HS-5 (cell line): ENCODE results near the gene FCRLA.
"Not testable (repeated sequence)": the region's sequence is repeated elsewhere in the genome, so short reads cannot be mapped to it uniquely, and the experiment has no call there.

Experiments
- DNase-seq: peaks from one replicate; pipeline ENCODE4 v3.0.0-alpha.2; 2012; ENCODE audit warnings: low read depth

Gene FCRLA

GRCh38 chr1:161706482-161707347 lies at the start of gene FCRLA:
TSS of gene FCRLA (plus strand) at chr1:161707229. CDS start at chr1:161707265, 36 bp downstream.
- peak; percentile 93 for DNase-seq

DNA sequence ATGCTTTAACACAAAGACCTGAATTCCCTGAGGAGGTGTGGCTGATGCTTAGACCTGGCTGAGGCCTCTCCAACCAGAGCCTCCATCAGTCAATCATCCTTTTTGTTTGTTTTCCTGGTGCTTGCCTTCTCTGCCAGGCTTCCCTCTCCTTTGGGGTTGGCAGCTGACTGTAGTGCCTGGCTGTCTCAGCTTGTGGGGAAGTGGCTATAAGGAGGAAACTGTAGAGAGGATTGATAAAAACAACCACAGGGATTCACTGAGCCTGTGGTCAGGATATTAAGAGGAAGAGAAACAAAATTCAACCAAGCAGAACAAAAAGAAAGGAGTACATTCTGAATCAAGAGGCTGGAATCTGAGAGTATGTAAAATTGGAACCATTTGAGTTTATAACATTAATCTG lies 48.5 kb upstream of the FCRLA start:
- not testable (repeated sequence) for DNase-seq

- not testable (repeated sequence) for DNase-seq
Observed at GRCh38 chr1:161661660-161662311, 45.2 kb upstream of the FCRLA start.

GRCh38 chr1:161662684-161663339 lies 44.2 kb upstream of the FCRLA start, which contains the start of gene FCGR2B:
TSS of gene FCGR2B (plus strand) at chr1:161663143. CDS start at chr1:161663242, 99 bp downstream.
- not testable (repeated sequence) for DNase-seq

DNA sequence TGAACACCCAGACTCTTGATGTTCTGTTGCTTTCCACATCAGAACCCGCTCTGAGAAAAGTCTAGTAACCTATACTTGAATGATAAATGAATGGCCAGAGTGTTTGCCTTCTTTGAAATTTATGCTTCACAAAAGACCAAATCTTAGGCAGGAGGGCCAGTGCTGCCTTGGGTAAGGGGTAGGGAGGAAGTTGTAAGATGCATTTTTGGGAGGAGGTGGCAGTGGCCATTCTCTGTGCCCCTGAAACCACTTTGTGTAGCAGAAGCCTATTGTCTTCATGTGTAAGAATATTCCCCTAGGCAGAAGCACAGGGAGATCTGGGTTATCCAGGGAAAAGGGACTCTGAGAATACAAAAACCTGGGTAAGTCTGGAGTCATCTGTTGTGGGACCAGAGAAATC lies 43.5 kb upstream of the FCRLA start:
- not testable (repeated sequence) for DNase-seq

DNA sequence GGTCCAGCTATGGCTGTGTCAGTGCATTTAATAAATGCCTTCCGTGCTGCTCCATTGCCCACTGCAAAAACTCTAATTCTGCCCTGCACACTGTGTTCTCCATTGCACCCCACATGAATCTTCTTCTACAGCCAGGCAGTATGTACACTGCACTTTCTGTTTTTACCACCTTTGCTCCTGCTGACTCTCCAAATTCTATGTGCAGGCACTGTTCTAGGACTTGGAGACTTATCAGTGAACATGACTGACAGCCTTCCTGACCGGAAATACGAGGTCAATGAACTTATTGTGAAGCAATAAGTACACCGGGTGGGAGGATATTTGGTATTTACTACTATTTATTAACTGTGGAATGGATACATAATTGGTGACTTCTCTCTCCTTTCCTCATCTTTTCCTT lies 42.3 kb upstream of the FCRLA start:
- not testable (repeated sequence) for DNase-seq

GRCh38 chr1:161671045-161672020 lies 35.7 kb upstream of the FCRLA start:
- DNase-seq, result not testable (repeated sequence)

DNA sequence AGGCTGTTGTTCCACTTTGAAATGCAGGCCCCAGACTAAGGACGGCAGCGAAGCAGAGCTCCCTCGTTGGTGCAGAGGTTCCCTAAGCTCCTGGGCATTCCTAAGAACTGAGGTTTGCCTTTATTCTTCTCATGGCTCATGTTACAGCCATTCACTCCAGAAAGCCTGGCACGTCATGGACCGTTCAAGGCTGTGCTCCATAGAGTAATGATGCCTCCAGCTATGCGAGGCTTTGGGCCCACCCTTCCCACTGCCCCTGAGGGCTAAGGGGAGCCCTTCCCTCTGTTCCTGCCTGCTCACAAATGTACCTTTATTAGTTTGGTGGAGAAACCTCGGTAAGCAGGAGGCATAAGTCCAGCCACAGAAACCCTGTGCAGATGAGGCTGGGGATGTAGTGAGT lies 33.6 kb upstream of the FCRLA start:
- not testable (repeated sequence) for DNase-seq

DNA sequence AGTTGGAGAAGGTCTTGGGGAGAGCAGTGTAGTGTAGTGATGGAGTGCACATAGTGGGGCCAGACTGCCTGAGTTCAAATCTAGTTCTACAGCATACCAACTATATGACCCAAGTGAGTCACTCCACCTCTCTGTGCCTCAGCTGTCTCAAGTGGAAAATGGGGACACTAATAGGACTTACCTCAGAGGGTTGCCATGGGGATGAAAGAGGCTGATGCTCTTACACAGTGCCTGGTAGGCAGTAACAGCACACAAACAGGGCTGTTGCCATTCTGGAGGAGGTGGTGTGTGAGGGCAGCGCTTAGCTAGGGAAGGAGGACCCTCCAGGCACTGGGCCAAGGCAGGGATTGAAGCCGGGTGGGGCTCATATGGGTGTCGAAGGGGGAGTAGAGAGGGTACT lies 32.6 kb upstream of the FCRLA start:
- not testable (repeated sequence) for DNase-seq

DNA sequence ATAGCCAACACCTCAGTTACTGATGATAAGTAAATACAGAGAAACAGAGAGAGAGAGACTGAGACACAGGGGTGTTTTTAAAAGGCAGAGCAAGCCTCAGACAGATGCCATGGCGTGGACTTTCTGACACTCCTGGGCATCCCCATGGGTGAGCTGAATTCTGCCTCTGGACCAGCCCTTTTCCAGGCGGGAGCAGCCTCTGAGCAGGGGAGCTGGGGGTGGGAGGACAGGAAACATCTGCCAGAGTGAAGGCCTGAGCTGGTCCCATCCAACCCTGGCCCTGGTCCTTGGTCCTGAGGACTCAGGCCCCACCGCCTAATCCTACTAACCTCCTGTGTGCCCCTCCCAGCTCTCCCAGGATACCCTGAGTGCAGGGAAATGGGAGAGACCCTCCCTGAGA lies 32.1 kb upstream of the FCRLA start:
- not testable (repeated sequence) for DNase-seq

- DNase-seq, result no peak
Observed at GRCh38 chr1:161676441-161676840, 30.6 kb upstream of the FCRLA start.

- no peak for DNase-seq
Observed at GRCh38 chr1:161676958-161677689, 29.9 kb upstream of the FCRLA start.

DNA sequence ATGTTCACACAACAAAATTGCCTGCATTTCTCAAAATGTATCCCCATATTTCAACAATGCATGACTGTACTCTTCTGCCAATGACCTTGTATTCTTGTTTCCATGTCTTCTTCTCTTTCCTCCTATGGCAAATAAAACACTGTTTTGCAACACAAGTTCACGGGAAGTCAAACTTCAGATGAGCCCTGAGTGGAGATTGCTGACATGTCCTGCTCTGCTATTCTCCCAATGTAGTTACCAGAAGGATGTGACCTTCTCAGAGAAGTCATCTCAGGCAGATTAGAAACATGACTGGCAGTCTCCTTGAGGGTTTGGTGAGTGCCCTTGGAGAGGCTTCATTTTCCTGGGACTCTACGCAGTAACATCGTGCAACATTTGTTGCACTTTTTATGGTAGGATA lies 28.5 kb upstream of the FCRLA start:
- DNase-seq, result no peak

DNA sequence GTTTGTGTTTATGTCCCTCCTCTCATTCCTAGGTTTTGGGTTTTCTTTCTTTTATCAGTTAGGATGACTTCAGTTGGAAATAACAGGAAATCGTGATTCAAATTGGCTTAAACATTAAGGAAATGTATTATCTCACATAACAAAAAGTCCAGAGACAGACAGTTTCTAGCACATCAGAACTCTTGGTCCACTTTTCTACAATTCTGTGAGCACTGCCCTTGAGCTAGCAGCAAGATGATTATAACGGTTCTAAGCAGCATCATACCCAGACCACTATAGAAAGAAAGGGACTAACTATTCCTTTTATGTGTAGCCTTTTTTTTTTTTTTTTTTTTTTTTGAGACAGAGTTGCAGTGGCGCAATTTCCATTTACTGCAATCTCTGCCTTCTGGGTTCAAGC lies 25.1 kb upstream of the FCRLA start:
- no peak for DNase-seq

DNA sequence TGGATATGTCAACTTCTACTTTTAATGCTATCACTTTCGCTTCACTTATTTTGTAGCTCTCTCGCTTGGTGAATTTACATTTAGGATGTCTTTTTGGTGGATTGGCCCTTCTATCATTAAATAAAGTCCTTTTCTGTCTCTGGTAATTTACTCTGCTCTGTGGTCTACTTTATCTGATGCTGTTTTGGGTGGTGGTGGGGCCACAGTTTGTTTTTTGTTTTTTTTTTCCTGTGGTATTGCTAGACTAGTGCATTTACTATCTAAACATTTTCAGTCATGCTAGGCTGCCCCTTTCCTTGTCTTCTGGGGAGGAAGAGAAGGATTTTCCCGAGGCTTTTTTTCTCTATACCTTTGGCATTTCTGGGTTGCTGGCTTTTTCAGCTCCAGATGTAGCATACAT lies 18.1 kb upstream of the FCRLA start:
- DNase-seq, result no peak

GRCh38 chr1:161691846-161692245 lies 15.2 kb upstream of the FCRLA start:
- DNase-seq, result no peak

DNA sequence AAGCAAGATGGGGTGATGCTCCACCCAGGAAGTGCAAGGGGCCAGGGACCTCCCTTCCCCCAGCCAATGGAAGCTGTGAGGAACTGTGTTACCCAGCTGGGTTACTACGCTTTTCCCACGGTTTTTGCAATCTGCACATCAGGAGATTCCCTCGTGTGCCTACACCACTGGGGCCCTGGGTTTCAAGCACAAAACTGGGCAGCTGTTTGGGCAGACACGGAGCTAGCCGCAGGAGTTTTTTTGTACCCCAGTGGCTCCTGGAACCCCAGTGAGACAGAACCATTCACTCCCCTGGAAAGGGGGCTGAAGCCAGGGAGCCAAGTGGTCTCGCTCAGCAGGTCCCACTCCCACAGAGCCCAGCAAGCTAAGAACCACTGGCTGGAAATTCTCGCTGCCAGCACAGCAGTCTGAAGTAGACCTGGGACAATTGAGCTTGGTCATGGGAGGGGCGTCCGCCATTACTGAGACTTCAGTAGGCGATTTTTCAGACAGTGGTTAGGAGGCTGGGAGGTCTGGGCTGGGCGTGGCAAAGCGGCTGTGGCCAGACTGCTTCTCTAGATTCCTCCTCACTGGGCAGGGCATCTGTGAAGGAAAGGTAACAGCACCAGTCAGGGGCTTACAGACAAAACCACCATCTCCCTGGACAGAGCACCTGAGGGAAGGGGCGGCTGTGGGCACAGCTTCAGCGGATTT lies 13.9 kb upstream of the FCRLA start:
- DNase-seq, result not testable (repeated sequence)

GRCh38 chr1:161698302-161698701 lies 8.7 kb upstream of the FCRLA start:
- not testable (repeated sequence) for DNase-seq

GRCh38 chr1:161702250-161702649 lies 4.8 kb upstream of the FCRLA start:
- DNase-seq, result no peak

GRCh38 chr1:161705537-161705936 lies 1.5 kb upstream of the FCRLA start:
- no peak for DNase-seq
